ENCODE results near the gene DUSP3. TPM values are rescaled to one million over a fixed set of nuclear protein-coding genes. Genes with fewer than 3 reads are reported as not detected.
"Not testable (repeated sequence)": the region's sequence is repeated elsewhere in the genome, so short reads cannot be mapped to it uniquely, and the experiment has no call there.

Gene DUSP3
- total RNA-seq, 1 donor from 2014 or later, result 76.2 TPM

DNA sequence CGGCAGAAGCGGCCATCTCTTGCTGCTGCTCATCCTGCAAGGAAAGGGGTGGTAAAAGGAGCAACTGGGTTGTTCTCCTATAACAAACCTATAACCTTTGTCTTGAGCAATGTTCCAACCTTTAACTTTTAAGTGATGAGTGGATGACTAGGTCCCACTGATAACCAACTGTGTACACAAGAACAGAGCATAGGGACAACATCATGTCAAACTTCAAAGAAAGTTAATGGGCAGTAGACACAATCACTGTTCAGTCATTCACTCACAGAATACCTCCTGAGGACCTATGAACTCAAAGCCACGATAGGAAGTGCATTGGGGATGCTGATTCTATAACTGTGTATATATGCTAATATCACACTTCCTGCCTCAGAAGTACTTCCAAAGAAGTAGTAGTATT is 23.1 kb upstream of the DUSP3 start:
- DNase-seq (ENCODE audit: low read depth in 2 of 2), result peak in 1 of 2 donors; percentile 26

DNA sequence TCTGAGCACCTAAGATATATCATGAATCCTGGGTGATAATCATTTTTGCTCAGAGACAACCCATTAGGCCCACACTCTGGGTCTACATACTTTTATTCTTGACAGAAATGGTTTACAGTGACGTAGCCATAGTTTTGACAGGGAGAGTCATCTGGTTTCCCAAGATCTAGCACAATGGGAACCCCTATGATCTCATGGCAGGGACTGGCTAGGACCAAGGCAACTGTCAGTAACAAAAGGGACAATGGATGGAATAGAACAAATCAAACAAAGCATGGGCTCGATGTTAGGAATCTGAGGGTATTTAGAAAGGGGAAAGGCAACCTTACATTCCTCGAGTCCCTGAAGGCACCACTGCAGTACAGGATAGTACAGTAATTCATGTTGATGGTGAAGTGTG is 22.0 kb upstream of the DUSP3 start:
- DNase-seq (ENCODE audit: low read depth in 2 of 2), result no peak

DNA sequence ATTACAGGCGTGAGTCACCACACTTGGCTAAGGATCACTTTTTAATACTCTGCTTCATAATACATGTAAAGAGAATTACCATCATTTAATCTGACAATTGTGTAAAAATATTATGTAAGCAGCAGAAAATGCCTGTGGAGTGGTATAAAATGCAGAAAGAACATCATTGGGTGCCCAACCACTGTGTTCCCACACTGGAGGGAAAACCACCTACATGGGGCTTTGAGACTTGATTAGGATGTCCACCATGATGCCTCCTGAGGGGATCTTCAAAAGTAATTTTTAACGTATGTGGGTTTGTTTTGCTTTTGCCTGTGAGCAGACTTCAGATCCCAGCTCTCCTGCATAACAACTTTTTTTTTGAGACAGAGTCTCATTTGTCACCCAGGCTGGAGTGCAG is 20.3 kb upstream of the DUSP3 start:
- no peak for DNase-seq (ENCODE audit: low read depth in 2 of 2)

DNA sequence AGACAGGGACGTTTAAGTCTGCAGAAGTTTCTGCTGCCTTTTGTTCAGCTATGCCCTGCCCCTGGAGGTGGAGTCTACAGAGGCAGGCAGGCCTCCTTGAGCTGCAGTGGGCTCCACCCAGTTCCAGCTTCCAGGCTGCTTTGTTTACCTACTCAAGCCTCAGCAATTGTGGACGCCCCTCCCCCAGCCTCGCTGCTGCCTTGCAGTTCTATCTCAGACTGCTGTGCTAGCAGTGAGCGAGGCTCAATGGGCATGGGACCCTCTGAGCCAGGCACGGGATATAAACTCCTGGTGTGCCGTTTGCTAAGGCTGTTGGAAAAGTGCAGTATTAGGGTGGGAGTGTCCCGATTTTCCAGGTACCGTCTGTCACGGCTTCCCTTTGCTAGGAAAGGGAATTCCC is 19.2 kb upstream of the DUSP3 start:
- DNase-seq (ENCODE audit: low read depth in 2 of 2), result not testable (repeated sequence)

DNA sequence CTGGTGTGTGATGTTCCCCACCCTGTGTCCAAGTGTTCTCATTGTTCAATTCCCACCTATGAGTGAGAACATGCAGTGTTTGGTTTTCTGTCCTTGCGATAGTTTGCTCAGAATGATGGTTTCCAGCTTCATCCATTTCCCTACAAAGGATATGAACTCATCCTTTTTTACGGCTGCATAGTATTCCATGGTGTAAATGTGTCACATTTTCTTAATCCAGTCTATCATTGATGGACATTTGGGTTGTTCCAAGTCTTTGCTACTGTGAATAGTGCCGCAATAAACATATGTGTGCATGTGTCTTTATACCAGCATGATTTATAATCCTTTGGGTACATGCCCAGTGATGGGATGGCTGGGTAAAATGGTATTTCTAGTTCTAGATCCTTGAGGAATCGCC is 13.9 kb upstream of the DUSP3 start:
- DNase-seq (ENCODE audit: low read depth in 2 of 2), result not testable (repeated sequence)

DNA sequence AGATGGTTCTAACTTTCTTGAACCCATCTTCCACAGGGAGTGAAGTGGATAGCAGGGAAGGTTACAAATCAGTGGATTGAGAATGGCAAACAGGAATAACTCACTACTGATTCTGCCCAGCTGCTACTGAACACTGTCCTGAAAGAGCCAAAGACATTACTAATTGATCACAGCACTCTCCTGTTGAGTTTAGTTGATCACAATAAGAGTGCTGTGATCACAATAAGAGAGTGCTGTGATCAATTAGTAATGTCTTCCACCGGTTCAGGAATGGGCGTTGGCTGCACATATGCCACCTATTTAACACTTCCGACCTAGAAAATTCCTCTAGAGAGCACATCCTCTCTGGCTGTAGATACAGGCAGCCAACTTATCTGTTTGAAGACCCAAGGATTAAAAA is 12.8 kb upstream of the DUSP3 start:
- DNase-seq (ENCODE audit: low read depth in 2 of 2), result peak; percentile 38 to 59

DNA sequence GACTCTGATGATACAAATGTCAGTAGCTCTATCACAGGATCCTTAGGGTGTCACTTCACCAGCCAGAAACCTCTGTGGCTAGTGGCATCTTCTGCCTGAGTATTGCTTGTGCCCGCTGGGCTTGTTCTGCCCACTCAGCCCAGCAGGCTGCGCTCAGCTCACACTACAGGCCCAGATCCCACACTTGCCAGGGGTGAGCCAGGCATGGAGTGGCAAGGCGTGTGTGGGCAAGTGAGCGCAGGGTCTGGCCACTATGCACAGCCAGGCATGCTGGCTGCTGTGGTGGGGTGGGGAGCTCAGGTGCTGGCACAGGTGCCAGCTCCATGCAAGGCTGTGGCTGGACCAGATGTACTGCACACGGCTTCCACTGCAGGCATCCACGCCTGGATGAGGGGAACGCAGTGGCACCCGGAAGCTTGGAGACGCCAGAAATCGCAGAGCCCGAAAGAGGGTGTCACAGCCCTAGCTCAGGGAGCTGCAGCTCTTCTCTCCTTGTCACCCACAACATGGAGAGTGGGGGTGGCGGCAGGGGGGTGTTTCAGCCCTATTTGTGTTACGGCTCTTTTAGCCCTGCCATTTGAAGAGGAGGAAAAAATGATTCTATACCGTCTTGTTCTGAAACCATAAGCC is 11.6 kb upstream of the DUSP3 start:
- peak; percentile 27 to 49 for DNase-seq (ENCODE audit: low read depth in 2 of 2)

DNA sequence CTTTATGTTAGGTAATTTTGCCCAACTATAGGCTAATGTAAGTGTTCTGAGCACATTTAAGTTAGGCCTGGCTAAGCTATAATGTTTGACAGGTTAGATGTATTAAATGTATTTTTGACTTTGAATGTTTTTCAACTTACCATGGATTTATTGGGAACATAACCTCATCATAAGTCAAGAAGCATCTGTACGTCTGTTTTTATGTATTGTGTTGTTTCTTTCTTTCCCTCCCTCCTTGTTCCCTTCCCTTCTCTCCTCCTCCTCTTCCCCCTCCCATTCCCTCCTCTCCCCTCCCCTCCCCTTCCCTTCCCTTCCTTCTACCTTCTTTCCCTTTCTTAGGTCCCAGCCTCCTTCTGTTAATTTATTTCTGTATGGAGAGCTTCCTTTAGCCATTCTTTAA is 10.7 kb upstream of the DUSP3 start:
- no peak for DNase-seq (ENCODE audit: low read depth in 2 of 2)

DNA sequence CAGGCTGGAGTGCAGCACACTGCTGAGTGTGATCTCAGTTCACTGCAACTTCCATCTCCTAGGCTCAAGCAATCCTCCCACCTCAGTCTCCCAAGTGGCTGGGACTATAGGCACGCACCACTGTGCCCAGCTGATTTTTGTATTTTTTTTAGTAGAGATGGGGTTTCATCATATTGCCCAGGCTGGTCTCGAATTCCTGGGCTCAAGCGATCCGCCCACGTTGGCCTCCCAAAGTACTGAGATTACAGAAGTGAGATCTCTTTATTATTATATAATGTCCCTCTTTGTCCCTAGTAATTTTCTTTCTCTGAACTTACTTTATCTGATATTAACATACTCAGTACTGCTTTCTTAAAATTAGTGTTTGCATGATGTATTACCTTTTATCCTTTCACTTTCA is 9.8 kb upstream of the DUSP3 start:
- DNase-seq (ENCODE audit: low read depth in 2 of 2), result no peak

DNA sequence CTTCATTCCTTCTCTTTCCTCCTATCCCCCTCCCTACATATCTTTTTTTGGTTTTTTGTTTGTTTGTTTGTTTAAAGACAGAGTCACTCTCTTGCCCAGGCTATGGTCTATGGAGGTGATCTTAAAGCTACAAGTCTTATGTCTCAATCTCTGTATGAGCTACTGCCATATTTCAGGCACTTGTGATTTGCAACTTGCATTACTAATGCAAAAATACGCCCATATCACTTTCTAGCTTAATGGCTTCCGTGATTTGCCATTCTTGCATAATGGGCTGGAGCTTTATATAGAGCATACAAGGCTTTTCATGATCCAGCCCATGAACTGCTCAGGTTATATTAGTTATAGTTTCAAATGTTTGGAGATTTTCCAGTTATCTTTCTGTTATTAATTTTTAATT is 9.0 kb upstream of the DUSP3 start:
- no peak for DNase-seq (ENCODE audit: low read depth in 2 of 2)

DNA sequence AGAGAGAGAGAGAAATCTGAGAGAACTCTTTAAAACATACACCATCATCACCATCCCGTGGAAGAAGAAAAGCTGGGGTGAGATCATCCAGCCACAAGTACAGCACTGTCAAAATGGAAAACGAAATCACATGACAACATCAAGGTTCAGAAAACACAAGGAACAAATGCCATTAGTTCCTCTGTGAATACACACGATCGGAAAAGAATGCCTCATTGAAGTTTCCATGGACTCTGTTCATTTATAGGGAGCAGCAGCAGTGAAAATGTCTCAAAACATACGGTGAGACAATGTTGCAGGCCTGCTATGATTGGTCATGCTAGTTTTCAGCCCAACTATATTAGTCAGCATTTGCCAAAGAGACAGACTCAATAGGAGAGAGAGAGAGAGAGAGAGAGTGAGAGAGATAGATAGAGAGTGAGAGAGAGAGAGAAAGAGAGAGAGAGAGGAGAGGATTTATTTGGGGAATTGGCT is 5.9 kb upstream of the DUSP3 start:
- DNase-seq (ENCODE audit: low read depth in 2 of 2), result peak; percentile 29 to 82

DNA sequence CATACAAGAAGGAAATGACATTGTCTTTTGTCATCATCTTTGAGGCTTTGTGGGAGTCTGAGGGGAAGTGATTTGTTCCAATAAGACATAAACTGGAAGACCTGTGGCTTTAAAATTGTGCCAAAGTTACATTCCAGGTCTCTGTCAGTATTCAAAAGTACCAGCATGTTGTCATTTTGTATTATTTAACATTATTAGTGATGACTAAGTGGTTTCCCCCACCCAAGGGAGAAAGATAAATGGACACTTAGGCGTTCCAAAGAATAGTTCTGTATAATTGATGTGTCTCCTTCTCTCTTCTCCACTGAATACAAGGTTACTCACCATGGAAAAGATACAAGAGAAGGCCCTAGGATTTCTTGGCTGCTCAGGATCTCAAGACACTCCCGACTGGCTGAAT is 5.3 kb upstream of the DUSP3 start:
- peak in 1 of 2 donors; percentile 63 for DNase-seq (ENCODE audit: low read depth in 2 of 2)

DNA sequence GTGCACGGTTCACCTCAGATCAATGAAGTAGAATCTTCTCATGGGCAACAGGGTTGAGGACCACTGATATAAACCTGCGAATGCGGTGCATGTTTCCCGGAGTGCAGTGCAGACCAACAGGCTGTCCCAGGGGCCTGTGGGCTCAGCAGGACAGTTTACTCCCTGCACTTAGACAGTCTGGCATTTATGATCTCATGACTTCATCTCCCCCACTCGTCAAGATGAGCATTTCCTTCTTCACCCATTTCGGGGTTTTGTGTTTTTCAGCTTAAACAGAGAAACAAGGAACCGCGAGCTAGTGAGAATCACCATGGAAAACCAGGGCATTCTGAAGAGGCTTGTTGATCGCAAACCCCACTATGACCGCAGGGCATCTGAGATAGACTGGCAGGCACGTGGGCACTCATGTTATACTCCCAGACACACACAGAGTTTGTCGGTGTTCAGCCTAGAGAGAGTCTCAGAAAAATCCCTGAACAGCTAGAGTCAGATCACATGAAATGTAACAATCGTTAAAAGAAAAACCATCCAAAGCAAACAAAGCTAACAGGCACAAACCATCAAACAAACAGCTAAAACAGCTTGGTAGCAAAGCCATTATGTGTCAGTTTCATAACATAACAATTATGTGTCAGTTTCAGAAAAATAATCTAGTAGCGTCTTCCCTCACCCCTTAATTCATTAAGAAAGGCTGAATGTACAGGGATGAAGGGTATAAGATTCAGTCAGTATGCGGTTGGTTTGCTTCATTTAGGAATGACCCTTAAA is 4.3 kb upstream of the DUSP3 start:
- DNase-seq (ENCODE audit: low read depth in 2 of 2), result no peak

DNA sequence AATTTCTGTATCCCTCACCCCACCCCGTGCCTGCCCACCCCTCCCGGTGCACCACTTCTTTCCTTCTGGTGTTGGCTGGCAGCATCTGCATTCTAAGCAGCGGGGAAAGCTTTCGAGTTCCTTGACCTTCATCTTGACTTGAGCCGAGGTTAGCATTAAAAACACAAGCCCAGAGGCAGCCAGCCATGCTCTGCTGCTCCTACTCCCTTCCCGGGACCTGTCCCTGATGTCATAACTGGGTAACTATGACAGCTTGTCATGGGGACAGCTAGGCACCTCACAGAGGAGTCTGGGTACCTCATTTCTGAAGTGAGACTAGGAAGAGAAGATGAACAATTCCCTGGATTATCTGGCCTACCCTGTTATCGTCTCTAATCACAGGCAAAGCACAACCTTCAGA is 1.4 kb upstream of the DUSP3 start, which contains the start of gene CFAP97D1:
Gene CFAP97D1, plus strand, starts transcription at position 301 of the 400 bp plus-strand sequence. Its CDS starts 28 bp downstream, at position 329.
- DNase-seq (ENCODE audit: low read depth in 2 of 2), result no peak

DNA sequence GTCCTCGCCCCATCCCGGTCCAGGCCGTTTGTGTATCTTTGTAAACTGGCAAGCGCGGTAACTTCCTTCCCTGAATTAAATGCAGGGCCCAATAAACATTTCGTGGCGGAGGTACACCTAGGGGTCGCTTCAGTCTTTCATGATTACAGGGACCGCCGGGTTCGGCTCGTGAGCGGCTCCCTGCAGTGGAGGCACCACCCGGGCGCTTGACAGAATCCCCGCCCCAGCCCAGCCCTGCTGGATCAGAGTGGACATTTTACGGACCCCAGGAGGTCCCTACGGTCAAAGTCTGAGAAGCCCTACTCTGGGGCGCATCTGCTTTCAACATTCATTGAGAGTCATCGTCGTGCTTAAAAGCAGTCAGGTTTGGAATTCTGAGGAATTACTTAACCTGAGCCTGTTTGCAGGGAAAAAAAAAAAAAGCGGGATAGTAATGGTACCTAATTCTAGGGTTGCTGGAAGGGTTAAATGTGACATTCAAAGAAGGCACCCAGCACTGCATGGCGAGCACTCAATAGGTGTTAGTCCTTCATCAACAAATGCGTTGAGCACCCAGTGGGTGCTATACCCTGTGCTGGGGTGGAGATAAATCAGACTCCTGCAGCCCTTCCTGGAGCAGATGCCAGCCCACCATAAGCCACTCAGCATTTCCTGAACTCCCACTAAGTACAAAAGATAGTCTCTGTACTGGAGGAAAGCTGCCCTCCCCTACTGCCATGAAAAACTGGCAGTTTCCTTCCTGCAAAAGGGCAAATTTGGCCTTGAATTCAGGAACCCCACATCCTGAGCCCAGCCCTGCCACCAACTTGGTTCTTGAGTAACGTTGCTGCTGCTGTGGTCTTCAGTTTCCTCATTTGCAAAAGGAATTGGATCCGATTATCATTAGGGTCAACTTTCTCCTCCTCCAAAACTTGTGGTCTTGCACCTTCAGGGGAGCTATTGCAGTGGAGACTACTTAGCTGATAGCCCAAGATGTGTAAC is 658 bp upstream of the DUSP3 start:
- DNase-seq (ENCODE audit: low read depth in 2 of 2), result peak in 1 of 2 donors; percentile 70

DNA sequence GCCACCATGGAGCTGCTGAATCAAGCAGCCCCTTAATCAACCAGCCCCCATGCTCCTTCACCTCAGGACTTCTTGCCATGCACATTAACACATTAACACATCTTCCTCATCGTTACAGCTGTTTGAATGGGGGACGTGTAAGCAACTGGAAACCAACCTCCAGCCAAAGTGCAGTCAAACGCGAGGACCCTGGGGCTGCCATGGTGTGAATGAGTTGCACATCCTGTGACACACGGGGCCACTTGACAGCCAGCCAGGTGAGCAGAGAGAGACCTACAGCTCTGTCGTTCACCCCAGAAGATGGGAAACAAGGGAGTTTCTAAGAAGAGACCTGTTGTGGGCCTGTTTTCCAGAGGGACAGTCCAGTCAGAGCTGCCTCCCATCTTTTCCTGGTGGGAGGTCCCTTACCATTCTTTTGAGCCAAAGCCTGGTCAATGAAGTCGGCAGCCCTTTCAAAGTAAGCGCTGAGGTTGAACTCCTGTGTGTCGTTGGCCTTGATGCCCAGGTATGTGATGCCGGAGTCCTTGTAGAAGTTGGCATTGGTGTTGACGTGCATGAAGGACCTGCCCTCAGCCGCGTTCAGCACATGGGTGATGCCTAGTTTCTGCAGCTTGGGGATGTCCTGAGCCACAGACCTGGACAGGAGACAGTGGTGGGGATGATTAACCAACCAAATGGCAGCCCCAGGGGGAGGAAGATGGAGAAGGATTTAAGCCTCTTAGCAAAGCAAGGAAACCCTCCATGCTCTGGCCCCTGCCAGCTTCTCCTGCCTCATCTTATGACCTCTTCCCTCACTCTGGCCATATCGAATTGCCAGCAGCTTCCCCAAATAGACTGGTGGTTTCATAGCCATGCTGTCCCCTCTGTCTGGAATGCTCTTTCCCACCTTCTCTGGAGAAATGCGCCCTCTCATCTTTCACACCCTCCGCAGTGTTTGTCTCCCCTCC is 4.2 kb downstream of the DUSP3 start:
- no peak for DNase-seq (ENCODE audit: low read depth in 2 of 2)

DNA sequence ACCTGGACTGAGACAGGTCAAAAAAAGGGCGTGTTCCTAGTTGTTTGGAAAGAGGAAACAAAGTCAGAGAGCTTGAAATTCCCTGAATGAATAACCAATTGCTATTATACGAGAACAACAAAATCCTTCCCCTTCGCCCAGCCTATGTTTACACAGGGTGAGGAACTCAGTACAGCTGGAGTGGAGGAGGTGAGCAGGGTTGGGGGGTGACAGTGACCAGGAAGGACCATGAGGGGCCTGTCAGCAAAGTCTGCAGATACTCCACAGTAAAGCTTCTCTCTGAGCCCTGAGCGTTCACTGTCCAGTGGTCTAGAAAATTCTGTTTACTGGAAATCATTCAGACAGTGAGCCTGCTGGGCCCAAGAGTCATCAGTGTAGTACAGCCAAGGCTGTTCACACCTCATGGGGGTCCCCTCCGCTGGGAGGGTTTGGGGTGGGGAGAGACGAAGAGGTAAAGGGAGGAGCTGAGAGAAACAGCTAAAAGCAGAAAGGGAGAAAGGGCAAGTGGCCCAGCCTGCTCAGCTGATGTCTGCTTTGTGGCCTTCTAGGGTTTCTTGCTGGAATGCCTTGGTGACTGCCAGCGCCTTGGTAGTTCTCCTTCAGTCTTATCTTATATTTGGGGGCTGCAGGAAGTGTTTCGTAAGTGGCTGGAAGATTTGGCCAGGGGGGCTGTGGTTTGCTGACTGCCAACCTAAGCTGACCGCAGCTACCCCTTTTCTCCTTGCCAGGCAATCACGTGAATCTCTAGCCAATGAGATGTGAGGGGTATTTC is 5.7 kb downstream of the DUSP3 start:
- no peak for DNase-seq (ENCODE audit: low read depth in 2 of 2)

DNA sequence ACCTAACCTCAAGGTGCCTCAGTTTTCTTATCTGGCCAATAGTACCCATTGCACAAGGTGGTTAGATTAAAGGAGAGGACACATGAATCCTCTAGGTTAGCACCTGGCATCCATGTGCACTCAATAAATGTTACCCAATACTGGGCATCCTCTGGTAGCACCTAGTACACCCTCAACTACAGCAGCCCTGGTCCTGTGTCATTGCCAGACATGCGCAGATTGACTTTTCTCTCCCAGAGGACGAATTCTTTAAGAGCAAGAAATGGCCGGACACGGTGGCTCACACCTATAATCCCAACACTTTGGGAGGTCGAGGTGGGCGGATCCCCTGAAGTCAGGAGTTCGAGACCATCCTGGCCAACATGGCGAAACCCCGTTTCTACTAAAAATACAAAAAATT is 7.3 kb downstream of the DUSP3 start:
- no peak for DNase-seq (ENCODE audit: low read depth in 2 of 2)

DNA sequence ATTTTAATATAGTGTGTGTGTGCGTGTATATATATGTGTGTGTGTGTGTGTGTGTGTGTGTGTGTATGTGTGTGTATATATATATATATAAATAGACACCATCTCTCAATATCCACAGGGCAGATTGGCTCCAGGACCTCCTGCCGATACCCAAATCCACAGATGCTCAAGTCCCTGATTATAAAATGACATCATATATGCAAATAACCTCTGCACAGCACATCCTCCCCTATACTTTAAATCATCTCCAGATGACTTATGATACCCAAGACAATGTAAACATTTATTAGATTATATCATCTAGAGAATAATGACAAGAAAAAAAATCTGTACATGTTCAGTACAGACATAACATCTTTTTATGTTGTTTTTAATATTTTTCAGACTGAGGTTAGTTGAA is 7.8 kb downstream of the DUSP3 start:
- no peak for DNase-seq (ENCODE audit: low read depth in 2 of 2)

DNA sequence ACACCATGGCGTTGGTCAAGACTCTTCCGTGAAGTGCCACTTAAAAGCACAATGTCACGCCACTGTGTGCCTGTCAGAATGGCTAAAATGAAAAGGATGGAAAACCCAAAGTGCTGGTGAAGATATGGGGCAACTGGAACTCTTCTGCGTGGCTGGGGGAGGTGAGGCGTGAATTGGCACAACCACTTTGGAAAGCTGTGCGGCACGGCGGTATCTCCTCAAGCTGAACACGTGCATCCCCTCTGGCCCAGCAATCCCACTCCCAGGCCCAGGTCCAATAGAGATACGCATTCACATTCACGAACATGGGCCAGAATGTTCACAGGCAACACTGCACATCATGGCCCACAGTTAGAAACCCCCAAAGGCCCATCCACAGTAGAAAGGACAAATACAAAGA is 8.9 kb downstream of the DUSP3 start:
- no peak for DNase-seq (ENCODE audit: low read depth in 2 of 2)
